ENCODE data around the gene SMIM28.

SMIM28 gene

DNA sequence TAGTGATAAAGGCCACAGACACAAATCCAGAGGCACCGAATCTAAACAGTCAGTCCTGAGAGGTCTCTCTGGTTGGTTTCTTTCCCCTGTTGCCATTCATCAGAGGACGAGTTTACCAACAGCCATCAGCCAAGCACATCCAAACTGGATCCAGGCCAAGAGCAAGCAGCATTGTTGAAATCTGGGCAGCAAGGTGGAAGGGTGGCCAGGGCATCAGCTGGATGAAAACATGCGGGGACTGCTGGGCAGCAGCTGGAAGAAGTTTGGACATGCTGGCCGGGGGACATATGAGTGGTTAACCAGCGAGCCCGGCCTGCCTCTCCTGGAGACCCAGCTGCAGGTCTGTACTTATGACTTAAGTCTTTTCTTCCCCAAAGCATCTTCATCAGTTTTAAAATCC lies at the start of gene SMIM28:
Gene SMIM28 (plus strand): TSS at position 62 of the 400 bp plus-strand sequence. CDS start 168 bp downstream, at position 230.
- no peak within 1 kb of the TSS for H3K4me3 ChIP-seq (ENCODE audit: low read depth in 1 of 5, low read length in 5 of 5)
- H3K27me3 ChIP-seq (ENCODE audit: control insufficient read depth in 5 of 5, insufficient read depth in 4 of 5, low read length in 5 of 5) = no peaks in the 10 kb centered on the region
- H3K27ac ChIP-seq (ENCODE audit: low read depth, low read length) = no peak within 1 kb of the TSS
- no peak within 1 kb of the TSS for H3K9ac ChIP-seq (ENCODE audit: low read length in 5 of 5)
- no peaks in the 10 kb centered on the region for H3K4me1 ChIP-seq (ENCODE audit: control insufficient read depth in 5 of 5, insufficient read depth in 5 of 5, low read length in 5 of 5)
- no peaks in the 10 kb centered on the region for H3K36me3 ChIP-seq (ENCODE audit: control insufficient read depth in 5 of 5, insufficient read depth in 5 of 5, low read length in 5 of 5)
- H3K9me3 ChIP-seq (ENCODE audit: control insufficient read depth in 5 of 5, low read length in 5 of 5) = no peaks in the 10 kb centered on the region

DNA sequence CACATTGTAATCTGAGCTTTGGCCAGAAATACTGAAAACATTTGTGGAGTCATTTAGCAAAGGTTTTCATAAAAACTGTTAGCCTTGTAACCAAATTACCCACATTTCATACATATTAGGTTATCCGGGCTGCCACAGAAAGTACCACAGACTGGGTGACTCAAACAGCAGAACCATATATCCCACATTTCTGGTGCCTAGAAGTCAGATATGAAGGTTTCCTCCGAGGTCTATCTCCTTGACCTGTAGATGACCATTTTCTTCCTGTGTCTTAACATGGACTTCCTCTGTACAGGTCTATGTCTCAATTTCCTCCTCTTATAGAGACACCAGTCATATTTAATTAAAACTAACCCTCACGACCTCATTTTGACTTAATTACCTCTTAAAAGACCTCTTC lies 49.5 kb upstream of the SMIM28 start:
- Histone ChIP-seq H3K36me3 (ENCODE audit: control insufficient read depth in 5 of 5, insufficient read depth in 5 of 5, low read length in 5 of 5) (peaks cover 0 to 7% (median 0%) of the 10 kb centered on the region in 5 donors), H3K4me1 (ENCODE audit: control insufficient read depth in 5 of 5, insufficient read depth in 5 of 5, low read length in 5 of 5) (no peaks in the 10 kb centered on the region), H3K9me3 (ENCODE audit: control insufficient read depth in 5 of 5, low read length in 5 of 5) (no peaks in the 10 kb centered on the region), H3K27ac (ENCODE audit: low read depth, low read length) (no peak overlapping the region), H3K4me3 (ENCODE audit: low read depth in 1 of 5, low read length in 5 of 5) (no peak overlapping the region), H3K27me3 (ENCODE audit: control insufficient read depth in 5 of 5, insufficient read depth in 4 of 5, low read length in 5 of 5) (no peaks in the 10 kb centered on the region), H3K9ac (ENCODE audit: low read length in 5 of 5) (no peak overlapping the region)

DNA sequence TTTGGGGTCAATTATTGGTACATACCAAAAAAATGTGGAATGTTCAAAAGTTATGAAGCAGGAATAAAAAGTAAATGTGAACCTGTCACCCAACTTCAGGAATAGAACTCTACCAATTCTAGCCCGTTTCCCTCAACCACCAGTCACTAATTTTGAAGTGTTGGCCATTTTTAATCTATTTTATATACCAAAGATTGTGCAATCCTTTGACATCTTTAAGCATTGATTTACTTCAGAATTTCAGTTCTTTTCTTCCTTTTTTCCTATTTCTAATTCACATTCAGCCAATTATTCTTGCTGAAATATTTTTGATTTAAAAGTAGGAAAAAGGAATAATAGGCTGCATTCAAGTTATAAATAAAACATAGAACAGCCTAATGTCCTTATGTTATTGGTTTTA lies 46.9 kb upstream of the SMIM28 start:
- H3K4me1 ChIP-seq (ENCODE audit: control insufficient read depth in 5 of 5, insufficient read depth in 5 of 5, low read length in 5 of 5) = no peaks in the 10 kb centered on the region
- peaks cover 0 to 3% (median 2%) of the 10 kb centered on the region in 5 donors for H3K36me3 ChIP-seq (ENCODE audit: control insufficient read depth in 5 of 5, insufficient read depth in 5 of 5, low read length in 5 of 5)
- H3K9ac ChIP-seq (ENCODE audit: low read length in 5 of 5) = no peak overlapping the region
- no peaks in the 10 kb centered on the region for H3K9me3 ChIP-seq (ENCODE audit: control insufficient read depth in 5 of 5, low read length in 5 of 5)
- no peaks in the 10 kb centered on the region for H3K27me3 ChIP-seq (ENCODE audit: control insufficient read depth in 5 of 5, insufficient read depth in 4 of 5, low read length in 5 of 5)
- no peak overlapping the region for H3K27ac ChIP-seq (ENCODE audit: low read depth, low read length)
- no peak overlapping the region for H3K4me3 ChIP-seq (ENCODE audit: low read depth in 1 of 5, low read length in 5 of 5)

DNA sequence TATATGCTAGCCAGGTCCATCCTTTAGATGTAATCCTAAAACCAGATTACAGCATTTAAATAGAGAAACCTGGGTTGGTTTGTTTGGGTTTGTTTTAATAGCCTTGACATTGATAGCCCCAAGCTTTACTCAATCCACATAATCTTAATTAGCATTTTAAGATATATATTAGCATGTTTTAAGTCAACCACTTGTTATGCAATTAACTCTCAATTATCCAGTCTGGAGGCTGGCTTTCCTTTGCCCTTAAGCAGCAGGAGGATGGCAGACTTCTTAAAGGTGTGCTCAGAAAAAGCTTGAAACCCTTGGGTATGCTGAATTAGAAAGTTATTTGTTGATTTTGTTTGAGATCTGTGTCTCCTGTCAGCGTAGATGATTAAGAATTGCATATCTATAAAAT lies 46.3 kb upstream of the SMIM28 start:
- Histone ChIP-seq H3K36me3 (ENCODE audit: control insufficient read depth in 5 of 5, insufficient read depth in 5 of 5, low read length in 5 of 5) (peaks cover 0 to 3% (median 2%) of the 10 kb centered on the region in 5 donors), H3K4me1 (ENCODE audit: control insufficient read depth in 5 of 5, insufficient read depth in 5 of 5, low read length in 5 of 5) (no peaks in the 10 kb centered on the region), H3K4me3 (ENCODE audit: low read depth in 1 of 5, low read length in 5 of 5) (no peak overlapping the region), H3K27ac (ENCODE audit: low read depth, low read length) (no peak overlapping the region), H3K27me3 (ENCODE audit: control insufficient read depth in 5 of 5, insufficient read depth in 4 of 5, low read length in 5 of 5) (no peaks in the 10 kb centered on the region), H3K9ac (ENCODE audit: low read length in 5 of 5) (no peak overlapping the region), H3K9me3 (ENCODE audit: control insufficient read depth in 5 of 5, low read length in 5 of 5) (no peaks in the 10 kb centered on the region)

DNA sequence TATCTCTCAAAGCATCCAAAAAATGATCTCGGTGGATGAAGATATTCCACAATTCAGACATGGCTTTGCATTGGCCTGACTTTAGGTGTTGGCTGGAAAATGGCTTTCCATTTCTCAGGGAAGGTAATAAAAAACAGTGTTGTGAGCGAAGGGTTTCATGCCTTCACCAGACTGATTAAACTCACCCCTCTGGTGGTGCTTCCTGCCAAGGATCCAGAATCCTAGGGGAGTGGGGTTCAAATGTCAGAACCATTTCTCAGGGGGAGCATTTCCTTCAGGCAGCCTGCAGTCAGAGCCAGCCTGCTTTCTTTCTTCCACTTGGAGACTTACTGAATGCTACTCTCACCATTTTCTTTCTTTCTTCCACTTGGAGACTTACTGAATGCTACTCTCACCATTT lies 45.7 kb upstream of the SMIM28 start:
- H3K4me1 ChIP-seq (ENCODE audit: control insufficient read depth in 5 of 5, insufficient read depth in 5 of 5, low read length in 5 of 5) = no peaks in the 10 kb centered on the region
- peaks cover 0 to 3% (median 2%) of the 10 kb centered on the region in 5 donors for H3K36me3 ChIP-seq (ENCODE audit: control insufficient read depth in 5 of 5, insufficient read depth in 5 of 5, low read length in 5 of 5)
- H3K27me3 ChIP-seq (ENCODE audit: control insufficient read depth in 5 of 5, insufficient read depth in 4 of 5, low read length in 5 of 5) = no peaks in the 10 kb centered on the region
- H3K9me3 ChIP-seq (ENCODE audit: control insufficient read depth in 5 of 5, low read length in 5 of 5) = no peaks in the 10 kb centered on the region
- no peak overlapping the region for H3K9ac ChIP-seq (ENCODE audit: low read length in 5 of 5)
- H3K27ac ChIP-seq (ENCODE audit: low read depth, low read length) = no peak overlapping the region
- no peak overlapping the region for H3K4me3 ChIP-seq (ENCODE audit: low read depth in 1 of 5, low read length in 5 of 5)

DNA sequence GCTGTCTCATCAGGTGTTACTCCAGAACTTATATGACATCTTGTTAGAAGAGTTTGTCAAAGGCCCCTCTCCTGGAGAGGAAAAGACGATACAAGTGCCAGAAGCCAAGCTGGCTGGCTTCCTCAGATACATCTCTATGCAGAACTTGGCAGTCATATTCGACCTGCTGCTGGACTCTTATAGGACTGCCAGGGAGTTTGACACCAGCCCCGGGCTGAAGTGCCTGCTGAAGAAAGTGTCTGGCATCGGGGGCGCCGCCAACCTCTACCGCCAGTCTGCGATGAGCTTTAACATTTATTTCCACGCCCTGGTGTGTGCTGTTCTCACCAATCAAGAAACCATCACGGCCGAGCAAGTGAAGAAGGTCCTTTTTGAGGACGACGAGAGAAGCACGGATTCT lies 43.7 kb upstream of the SMIM28 start:
- H3K9ac ChIP-seq (ENCODE audit: low read length in 5 of 5) = no peak overlapping the region
- peaks cover 0 to 4% (median 2%) of the 10 kb centered on the region in 5 donors for H3K36me3 ChIP-seq (ENCODE audit: control insufficient read depth in 5 of 5, insufficient read depth in 5 of 5, low read length in 5 of 5)
- H3K27me3 ChIP-seq (ENCODE audit: control insufficient read depth in 5 of 5, insufficient read depth in 4 of 5, low read length in 5 of 5) = no peaks in the 10 kb centered on the region
- no peak overlapping the region for H3K4me3 ChIP-seq (ENCODE audit: low read depth in 1 of 5, low read length in 5 of 5)
- no peak overlapping the region for H3K27ac ChIP-seq (ENCODE audit: low read depth, low read length)
- no peaks in the 10 kb centered on the region for H3K9me3 ChIP-seq (ENCODE audit: control insufficient read depth in 5 of 5, low read length in 5 of 5)
- H3K4me1 ChIP-seq (ENCODE audit: control insufficient read depth in 5 of 5, insufficient read depth in 5 of 5, low read length in 5 of 5) = no peaks in the 10 kb centered on the region

DNA sequence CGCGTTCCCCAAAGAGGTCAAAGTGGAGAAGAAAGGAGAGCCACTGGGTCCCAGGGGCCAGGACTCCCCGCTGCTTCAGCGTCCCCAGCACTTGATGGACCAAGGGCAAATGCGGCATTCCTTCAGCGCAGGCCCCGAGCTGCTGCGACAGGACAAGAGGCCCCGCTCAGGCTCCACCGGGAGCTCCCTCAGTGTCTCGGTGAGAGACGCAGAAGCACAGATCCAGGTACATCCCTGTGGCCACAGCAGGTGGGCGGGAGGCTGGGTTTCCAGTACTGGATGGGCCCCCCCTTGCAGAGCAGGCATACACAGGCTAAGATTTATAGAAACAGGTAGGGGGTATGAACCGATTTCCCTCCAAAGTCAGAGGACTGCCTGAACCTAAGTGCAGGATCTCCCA lies 42.7 kb upstream of the SMIM28 start:
- H3K4me3 ChIP-seq (ENCODE audit: low read depth in 1 of 5, low read length in 5 of 5) = no peak overlapping the region
- H3K27me3 ChIP-seq (ENCODE audit: control insufficient read depth in 5 of 5, insufficient read depth in 4 of 5, low read length in 5 of 5) = no peaks in the 10 kb centered on the region
- no peaks in the 10 kb centered on the region for H3K4me1 ChIP-seq (ENCODE audit: control insufficient read depth in 5 of 5, insufficient read depth in 5 of 5, low read length in 5 of 5)
- no peak overlapping the region for H3K27ac ChIP-seq (ENCODE audit: low read depth, low read length)
- no peak overlapping the region for H3K9ac ChIP-seq (ENCODE audit: low read length in 5 of 5)
- peaks cover 0 to 4% (median 2%) of the 10 kb centered on the region in 5 donors for H3K36me3 ChIP-seq (ENCODE audit: control insufficient read depth in 5 of 5, insufficient read depth in 5 of 5, low read length in 5 of 5)
- H3K9me3 ChIP-seq (ENCODE audit: control insufficient read depth in 5 of 5, low read length in 5 of 5) = no peaks in the 10 kb centered on the region

DNA sequence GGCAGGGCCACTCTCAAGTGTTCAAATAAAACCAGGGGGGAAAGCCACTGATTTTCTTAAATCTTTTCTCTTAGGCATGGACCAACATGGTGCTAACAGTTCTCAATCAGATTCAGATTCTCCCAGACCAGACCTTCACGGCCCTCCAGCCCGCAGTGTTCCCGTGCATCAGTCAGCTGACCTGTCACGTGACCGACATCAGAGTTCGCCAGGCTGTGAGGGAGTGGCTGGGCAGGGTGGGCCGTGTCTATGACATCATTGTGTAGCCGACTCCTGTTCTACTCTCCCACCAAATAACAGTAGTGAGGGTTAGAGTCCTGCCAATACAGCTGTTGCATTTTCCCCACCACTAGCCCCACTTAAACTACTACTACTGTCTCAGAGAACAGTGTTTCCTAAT lies 41.5 kb upstream of the SMIM28 start:
- no peaks in the 10 kb centered on the region for H3K27me3 ChIP-seq (ENCODE audit: control insufficient read depth in 5 of 5, insufficient read depth in 4 of 5, low read length in 5 of 5)
- H3K9me3 ChIP-seq (ENCODE audit: control insufficient read depth in 5 of 5, low read length in 5 of 5) = no peaks in the 10 kb centered on the region
- H3K9ac ChIP-seq (ENCODE audit: low read length in 5 of 5) = no peak overlapping the region
- H3K4me3 ChIP-seq (ENCODE audit: low read depth in 1 of 5, low read length in 5 of 5) = no peak overlapping the region
- H3K36me3 ChIP-seq (ENCODE audit: control insufficient read depth in 5 of 5, insufficient read depth in 5 of 5, low read length in 5 of 5) = peaks cover 0 to 4% (median 2%) of the 10 kb centered on the region in 5 donors
- H3K4me1 ChIP-seq (ENCODE audit: control insufficient read depth in 5 of 5, insufficient read depth in 5 of 5, low read length in 5 of 5) = no peaks in the 10 kb centered on the region
- no peak overlapping the region for H3K27ac ChIP-seq (ENCODE audit: low read depth, low read length)

DNA sequence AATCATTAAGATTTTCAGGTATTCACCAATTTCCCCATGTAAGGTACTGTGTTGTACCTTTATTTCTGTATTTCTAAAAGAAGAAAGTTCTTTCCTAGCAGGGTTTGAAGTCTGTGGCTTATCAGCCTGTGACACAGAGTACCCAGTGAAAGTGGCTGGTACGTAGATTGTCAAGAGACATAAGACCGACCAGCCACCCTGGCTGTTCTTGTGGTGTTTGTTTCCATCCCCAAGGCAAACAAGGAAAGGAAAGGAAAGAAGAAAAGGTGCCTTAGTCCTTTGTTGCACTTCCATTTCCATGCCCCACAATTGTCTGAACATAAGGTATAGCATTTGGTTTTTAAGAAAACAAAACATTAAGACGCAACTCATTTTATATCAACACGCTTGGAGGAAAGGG lies 40.6 kb upstream of the SMIM28 start:
- no peak overlapping the region for H3K27ac ChIP-seq (ENCODE audit: low read depth, low read length)
- no peaks in the 10 kb centered on the region for H3K27me3 ChIP-seq (ENCODE audit: control insufficient read depth in 5 of 5, insufficient read depth in 4 of 5, low read length in 5 of 5)
- H3K9me3 ChIP-seq (ENCODE audit: control insufficient read depth in 5 of 5, low read length in 5 of 5) = no peaks in the 10 kb centered on the region
- H3K4me1 ChIP-seq (ENCODE audit: control insufficient read depth in 5 of 5, insufficient read depth in 5 of 5, low read length in 5 of 5) = no peaks in the 10 kb centered on the region
- H3K36me3 ChIP-seq (ENCODE audit: control insufficient read depth in 5 of 5, insufficient read depth in 5 of 5, low read length in 5 of 5) = peaks cover 0 to 4% (median 2%) of the 10 kb centered on the region in 5 donors
- no peak overlapping the region for H3K9ac ChIP-seq (ENCODE audit: low read length in 5 of 5)
- no peak overlapping the region for H3K4me3 ChIP-seq (ENCODE audit: low read depth in 1 of 5, low read length in 5 of 5)

DNA sequence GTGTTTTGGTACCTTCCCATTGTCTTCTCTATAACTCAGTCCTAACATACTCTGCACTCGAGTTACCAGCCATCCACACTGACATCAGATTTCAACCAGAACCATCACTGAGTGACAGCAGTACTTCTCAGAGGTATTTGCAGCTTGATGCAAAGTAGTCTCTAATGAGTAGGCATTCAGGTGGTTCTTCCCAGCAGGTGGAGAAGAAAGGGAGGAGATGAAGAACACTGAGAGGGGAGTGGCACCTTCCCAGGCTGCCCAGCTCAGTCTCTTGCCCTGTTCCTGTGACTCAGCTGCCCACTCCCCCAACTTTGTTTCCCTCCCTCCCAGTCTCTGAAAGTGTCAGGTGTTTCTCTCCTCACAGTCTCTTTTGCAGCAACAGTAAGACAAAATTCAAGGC lies 38.7 kb upstream of the SMIM28 start:
- Histone ChIP-seq H3K4me1 (ENCODE audit: control insufficient read depth in 5 of 5, insufficient read depth in 5 of 5, low read length in 5 of 5) (no peaks in the 10 kb centered on the region), H3K4me3 (ENCODE audit: low read depth in 1 of 5, low read length in 5 of 5) (no peak overlapping the region), H3K9me3 (ENCODE audit: control insufficient read depth in 5 of 5, low read length in 5 of 5) (no peaks in the 10 kb centered on the region), H3K27me3 (ENCODE audit: control insufficient read depth in 5 of 5, insufficient read depth in 4 of 5, low read length in 5 of 5) (no peaks in the 10 kb centered on the region), H3K36me3 (ENCODE audit: control insufficient read depth in 5 of 5, insufficient read depth in 5 of 5, low read length in 5 of 5) (peaks cover 0 to 4% (median 2%) of the 10 kb centered on the region in 5 donors), H3K27ac (ENCODE audit: low read depth, low read length) (no peak overlapping the region), H3K9ac (ENCODE audit: low read length in 5 of 5) (no peak overlapping the region)

DNA sequence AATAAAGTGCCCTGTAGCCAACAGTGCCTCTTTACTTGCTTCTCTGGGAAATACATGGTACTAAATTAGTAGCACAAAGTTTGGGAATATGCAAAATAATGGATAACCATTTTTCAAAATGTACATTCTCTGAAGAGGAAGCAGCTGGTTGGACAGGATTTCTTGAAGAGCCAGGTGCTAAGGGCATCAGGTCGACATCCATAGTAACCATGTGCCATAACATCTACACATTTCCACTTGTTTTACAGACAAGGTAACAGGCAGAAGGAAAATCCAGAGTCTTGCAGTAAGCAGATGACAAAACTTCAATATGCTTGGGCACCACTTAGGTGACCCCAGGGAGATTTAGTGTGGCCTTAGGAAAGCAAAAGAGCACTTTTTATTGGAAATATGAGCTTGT lies 36.5 kb upstream of the SMIM28 start:
- Histone ChIP-seq H3K27me3 (ENCODE audit: control insufficient read depth in 5 of 5, insufficient read depth in 4 of 5, low read length in 5 of 5) (no peaks in the 10 kb centered on the region), H3K9ac (ENCODE audit: low read length in 5 of 5) (no peak overlapping the region), H3K9me3 (ENCODE audit: control insufficient read depth in 5 of 5, low read length in 5 of 5) (no peaks in the 10 kb centered on the region), H3K36me3 (ENCODE audit: control insufficient read depth in 5 of 5, insufficient read depth in 5 of 5, low read length in 5 of 5) (peaks cover 0 to 2% (median 0%) of the 10 kb centered on the region in 5 donors), H3K4me1 (ENCODE audit: control insufficient read depth in 5 of 5, insufficient read depth in 5 of 5, low read length in 5 of 5) (no peaks in the 10 kb centered on the region), H3K27ac (ENCODE audit: low read depth, low read length) (no peak overlapping the region), H3K4me3 (ENCODE audit: low read depth in 1 of 5, low read length in 5 of 5) (no peak overlapping the region)
